ENCODE data around the gene SMARCD3. TPM values are rescaled to one million over a fixed set of nuclear protein-coding genes. Genes with fewer than 3 reads are reported as not detected.

Gene SMARCD3
- total and polyA plus RNA-seq, 9 of the 15 experiments (the other 6 are each of a cell fraction or from before 2014, with no cell fraction given) = 0.43 to 3.6 (median 2.6) TPM

DNA sequence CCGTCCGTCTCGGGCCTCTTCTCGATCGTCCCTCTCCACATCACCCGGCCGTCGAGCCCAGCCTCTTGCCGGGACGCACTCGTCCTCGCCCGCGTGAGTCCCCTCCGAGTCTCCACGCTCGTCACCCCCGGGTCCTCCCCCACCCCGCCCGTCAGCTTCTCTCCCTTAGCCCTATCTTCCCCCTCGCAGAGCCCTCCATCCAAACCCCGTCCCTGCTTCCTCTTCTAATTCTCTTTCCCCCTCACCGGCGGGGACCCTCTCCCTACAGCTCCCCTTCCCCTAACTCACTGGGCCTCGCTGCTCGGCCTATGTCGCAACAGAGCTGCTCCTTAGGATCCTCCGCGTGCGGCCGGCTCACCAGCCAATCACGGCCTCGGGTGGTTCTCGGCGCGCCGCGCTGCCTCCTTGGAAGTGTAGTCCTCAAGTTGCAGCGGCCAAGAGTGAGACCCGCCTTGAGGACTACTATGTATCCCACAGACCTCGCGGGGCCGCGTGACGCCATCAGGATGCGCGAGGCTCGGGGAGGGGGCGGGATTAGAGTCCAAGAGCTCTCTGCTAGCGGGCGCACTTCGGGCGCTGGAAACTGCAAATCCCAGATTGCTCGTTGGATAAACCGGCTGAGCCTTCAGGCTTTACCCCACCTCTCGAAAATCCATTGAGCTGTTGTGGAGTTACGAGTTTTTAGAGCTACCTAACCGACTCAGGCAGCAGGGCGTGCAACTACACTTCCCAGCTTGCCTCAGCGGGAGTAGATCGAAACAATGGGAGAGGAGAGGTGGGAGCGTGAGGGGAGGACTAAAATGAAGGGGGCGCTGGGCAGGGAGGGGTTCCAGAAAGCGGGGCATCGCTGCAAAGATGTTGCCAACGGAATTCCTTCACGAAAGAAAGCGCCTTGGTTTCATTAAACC, 21.4 kb downstream of the SMARCD3 start, which contains the start of gene ABCF2 (continued):
- TF ChIP-seq YBX1 (IDR thresholded peaks at IDR 0.05) = no peak
- no peak for TF ChIP-seq ETV1 (tag; conservative IDR thresholded peaks at IDR 0.05; ENCODE audit: low read depth)
- TF ChIP-seq KDM4B (IDR thresholded peaks at IDR 0.05; ENCODE audit: borderline replicate concordance in 2 of 2, low read depth in 1 of 2) = peak in 1 of 2 experiments; percentile 38; a peak in 1 of 4 replicates
- no peak for TF ChIP-seq ADNP (tag; IDR thresholded peaks at IDR 0.05)
- no peak for TF ChIP-seq ESRRB (CRISPR knock-in tag; IDR thresholded peaks at IDR 0.05; ENCODE audit: borderline replicate concordance)
- TF ChIP-seq XRCC3 (IDR thresholded peaks at IDR 0.05) = no peak
- no peak for TF ChIP-seq MCM7 (IDR thresholded peaks at IDR 0.05)
- TF ChIP-seq, protein P1, sequence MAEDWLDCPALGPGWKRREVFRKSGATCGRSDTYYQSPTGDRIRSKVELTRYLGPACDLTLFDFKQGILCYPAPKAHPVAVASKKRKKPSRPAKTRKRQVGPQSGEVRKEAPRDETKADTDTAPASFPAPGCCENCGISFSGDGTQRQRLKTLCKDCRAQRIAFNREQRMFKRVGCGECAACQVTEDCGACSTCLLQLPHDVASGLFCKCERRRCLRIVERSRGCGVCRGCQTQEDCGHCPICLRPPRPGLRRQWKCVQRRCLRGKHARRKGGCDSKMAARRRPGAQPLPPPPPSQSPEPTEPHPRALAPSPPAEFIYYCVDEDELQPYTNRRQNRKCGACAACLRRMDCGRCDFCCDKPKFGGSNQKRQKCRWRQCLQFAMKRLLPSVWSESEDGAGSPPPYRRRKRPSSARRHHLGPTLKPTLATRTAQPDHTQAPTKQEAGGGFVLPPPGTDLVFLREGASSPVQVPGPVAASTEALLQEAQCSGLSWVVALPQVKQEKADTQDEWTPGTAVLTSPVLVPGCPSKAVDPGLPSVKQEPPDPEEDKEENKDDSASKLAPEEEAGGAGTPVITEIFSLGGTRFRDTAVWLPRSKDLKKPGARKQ (CRISPR knock-in tag; IDR thresholded peaks at IDR 0.05) = no peak
- 0 out of 2 replicates have a peak, but pooled peaks have one; percentile 13 for TF ChIP-seq SMARCA5 (IDR thresholded peaks at IDR 0.05)
- no peak for TF ChIP-seq ZNF561 (CRISPR knock-in tag; conservative IDR thresholded peaks at IDR 0.05)
- no peak for TF ChIP-seq CHAMP1 (IDR thresholded peaks at IDR 0.05)
- TF ChIP-seq TCF7 (IDR thresholded peaks at IDR 0.05; ENCODE audit: borderline replicate concordance) = no peak; the same call in 1 of the 2 replicates
- TF ChIP-seq STAG1 (CRISPR knock-in tag; IDR thresholded peaks at IDR 0.05; ENCODE audit: borderline replicate concordance) = no peak
- TF ChIP-seq PHF21A (IDR thresholded peaks at IDR 0.05; ENCODE audit: borderline replicate concordance, low read depth) = peak; percentile 20; the same call in 1 of the 2 replicates
- no peak for TF ChIP-seq KAT2B (IDR thresholded peaks at IDR 0.05; ENCODE audit: low read depth, low read length)
- TF ChIP-seq ESRRA (IDR thresholded peaks at IDR 0.05; ENCODE audit: borderline replicate concordance, low read depth) = peak; percentile 77; the same call in 1 of the 2 replicates
- no peak for TF ChIP-seq FOXM1 (IDR thresholded peaks at IDR 0.05; ENCODE audit: low read depth)
- TF ChIP-seq FOXM1 (CRISPR knock-in tag; IDR thresholded peaks at IDR 0.05; ENCODE audit: low read depth) = no peak
- TF ChIP-seq, protein P2, sequence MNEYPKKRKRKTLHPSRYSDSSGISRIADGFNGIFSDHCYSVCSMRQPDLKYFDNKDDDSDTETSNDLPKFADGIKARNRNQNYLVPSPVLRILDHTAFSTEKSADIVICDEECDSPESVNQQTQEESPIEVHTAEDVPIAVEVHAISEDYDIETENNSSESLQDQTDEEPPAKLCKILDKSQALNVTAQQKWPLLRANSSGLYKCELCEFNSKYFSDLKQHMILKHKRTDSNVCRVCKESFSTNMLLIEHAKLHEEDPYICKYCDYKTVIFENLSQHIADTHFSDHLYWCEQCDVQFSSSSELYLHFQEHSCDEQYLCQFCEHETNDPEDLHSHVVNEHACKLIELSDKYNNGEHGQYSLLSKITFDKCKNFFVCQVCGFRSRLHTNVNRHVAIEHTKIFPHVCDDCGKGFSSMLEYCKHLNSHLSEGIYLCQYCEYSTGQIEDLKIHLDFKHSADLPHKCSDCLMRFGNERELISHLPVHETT (CRISPR knock-in tag; conservative IDR thresholded peaks at IDR 0.05 in 1 of 2, IDR thresholded peaks at IDR 0.05 in 1 of 2) = peak in 1 of 2 experiments; percentile 80; a peak in 2 of 4 replicates
- no peak for TF ChIP-seq NR4A1 (CRISPR knock-in tag; IDR thresholded peaks at IDR 0.05)
- TF ChIP-seq NR4A1 (tag; IDR thresholded peaks at IDR 0.05) = peak; percentile 15; the same call in 1 of the 2 replicates
- TF ChIP-seq ZKSCAN8 (CRISPR knock-in tag; IDR thresholded peaks at IDR 0.05) = no peak
- peak; percentile 23; the same call in 1 of the 2 replicates for TF ChIP-seq SOX6 (IDR thresholded peaks at IDR 0.05)

Measured in K562 (cell line).